H1 (cell line): ENCODE measurements around the gene OGFOD2. TPM values are rescaled to one million over a fixed set of nuclear protein-coding genes. Genes with fewer than 3 reads are reported as not detected.

ENCODE experiments used
- RNF2 ChIP-seq: fragments of 200-900, 300-1000 bp; sonication (generic); IDR thresholded peaks from 2 replicates; pipeline ENCODE4 v1.7.1; 2016; ENCODE audit warnings: borderline replicate concordance, low read depth, mild to moderate bottlenecking, antibody characterized with exemption, low read length; ENCODE audit not compliant: poor library complexity, severe bottlenecking; ENCODE audit errors: missing control alignments
- SIX5 ChIP-seq: IDR thresholded peaks from 2 replicates; pipeline ENCODE4 v1.6.1; 2011; ENCODE audit warnings: mild to moderate bottlenecking, low read depth, low read length
- TAF1 ChIP-seq: IDR thresholded peaks from 2 replicates; pipeline ENCODE4 v1.6.1; 2011; ENCODE audit warnings: mild to moderate bottlenecking, low read depth, low read length
- polyA plus RNA-seq, 7 experiments: library from polyadenylated mRNA; depleted of rRNA in 3 of 7; stranded (reverse) in 5 of 7; unstranded in 2 of 7; fragments of >200 nt in 5 of 7; fragments of 200-250 nt in 2 of 7; gene quantifications; 1 replicate in 5 of 7; 2 replicates in 1 of 7; 4 replicates in 1 of 7; pipeline versions ENCODE4 v1.2.1 to v1.2.3, GENCODE V29; 2011 to 2013; ENCODE audit warnings: missing spikeins in 2 of 7, mixed read lengths in 2 of 7
- total RNA-seq: library from RNA; stranded (reverse); fragmentation: NEBNext Ultra II Directional; extraction: Animal tissue kit (Norgen Biotek cat#: 25700); gene quantifications from 2 replicates; pipeline ENCODE4 v1.2.1, GENCODE V29; 2021

OGFOD2 gene
- total and polyA plus RNA-seq, 2 of the 8 experiments (the other 6 are each of a cell fraction or from before 2014, with no cell fraction given): 17.3 to 20.3 TPM

DNA sequence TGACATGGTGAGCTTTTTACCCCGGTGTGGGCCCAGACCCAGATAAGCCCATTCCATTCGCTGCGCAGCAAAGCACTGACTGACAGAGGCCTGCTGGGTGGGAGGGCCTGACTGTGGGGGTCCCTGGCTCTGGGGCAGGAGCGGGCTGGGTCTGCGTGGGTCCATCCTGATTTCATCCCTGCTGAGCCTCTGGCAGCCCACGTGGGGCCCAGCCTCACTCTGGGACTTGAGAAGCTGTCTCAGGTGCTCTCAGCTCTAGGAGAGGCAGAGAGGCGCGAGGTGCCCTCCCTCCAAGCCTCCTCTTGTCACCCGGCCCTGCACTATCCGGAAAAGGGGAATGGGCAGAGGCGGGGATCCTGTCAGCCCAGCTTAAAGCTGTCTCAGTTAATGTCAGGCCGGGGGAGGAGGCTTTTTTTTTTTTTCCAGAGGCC, 9.7 kb upstream of the OGFOD2 start (continued):
- TF ChIP-seq TAF1 (no peak), RNF2 (no peak), SIX5 (no peak)
